CD4-positive, alpha-beta T cell (primary cell): Measurements from ENCODE around the gene ULK4. TPM values are rescaled to one million over a fixed set of nuclear protein-coding genes. Genes with fewer than 3 reads are reported as not detected.

Experiments used
- ATAC-seq: fragments of 200-7000 bp; cut with Tn5 transposase; one replicate; pipeline ENCODE4 v1.10.0; 2022; ENCODE audit warnings: mild to moderate bottlenecking; ENCODE audit not compliant: poor library complexity
- CTCF ChIA-PET: fragments of 350-600 bp; sonication (Branson Sonifier 250); formaldehyde crosslinking; loops from one replicate; lab custom pipeline; 2021; ENCODE audit warnings: antibody characterized with exemption, inconsistent platforms; lab: Charles Lee
- POLR2A ChIA-PET: fragments of 350-600 bp; sonication (Branson Sonifier 250); formaldehyde crosslinking; loops from one replicate; lab custom pipeline; 2021; ENCODE audit warnings: antibody characterized with exemption, inconsistent platforms; lab: Charles Lee
- DNase-seq, 14 experiments: peaks; one replicate each; pipeline ENCODE4 v3.0.0-alpha.2; 2013 to 2020; ENCODE audit warnings: mixed read lengths in 2 of 14
- H3K27ac ChIP-seq, 2 donors: one replicate each; pipeline versions ENCODE4 v1.5.1 to v1.7.0; 2013; ENCODE audit warnings: low read length in 2 of 2, low read depth in 1 of 2, mild to moderate bottlenecking in 1 of 2
- H3K27me3 ChIP-seq, 2 experiments: 1 replicate in 1 of 2; 2 replicates in 1 of 2; pipeline versions ENCODE4 v1.6.1 to v1.7.0; 2013; ENCODE audit warnings: low read length in 2 of 2, control low read depth in 1 of 2, mild to moderate bottlenecking in 1 of 2, moderate library complexity in 1 of 2; ENCODE audit not compliant: insufficient read depth in 2 of 2, control insufficient read depth in 1 of 2
- H3K36me3 ChIP-seq: one replicate; pipeline ENCODE4 v1.6.1; 2013; ENCODE audit warnings: low read length, control low read depth; ENCODE audit not compliant: insufficient read depth
- H3K4me1 ChIP-seq: one replicate; pipeline ENCODE4 v1.6.1; 2013; ENCODE audit warnings: low read length, control low read depth; ENCODE audit not compliant: insufficient read depth
- H3K4me3 ChIP-seq: one replicate; pipeline ENCODE4 v1.5.1; 2013; ENCODE audit warnings: mild to moderate bottlenecking, low read length, moderate library complexity
- H3K9me3 ChIP-seq, 2 experiments: 1 replicate in 1 of 2; 2 replicates in 1 of 2; pipeline versions ENCODE4 v1.6.1 to v1.7.0; 2013; ENCODE audit warnings: low read length in 2 of 2, mild to moderate bottlenecking in 2 of 2, control low read depth in 1 of 2, moderate library complexity in 1 of 2; ENCODE audit not compliant: control insufficient read depth in 1 of 2, insufficient read depth in 1 of 2
- H3K27ac Mint-ChIP-seq: one replicate; pipeline ENCODE4 v1.8.0; 2020; ENCODE audit warnings: mixed read lengths
- H3K27me3 Mint-ChIP-seq: one replicate; pipeline ENCODE4 v1.8.0; 2021; ENCODE audit warnings: mixed read lengths
- H3K36me3 Mint-ChIP-seq: one replicate; pipeline ENCODE4 v1.8.0; 2021; ENCODE audit warnings: low read depth, mixed read lengths
- H3K4me1 Mint-ChIP-seq: one replicate; pipeline ENCODE4 v1.8.0; 2021; ENCODE audit warnings: low read depth, mixed read lengths
- H3K4me3 Mint-ChIP-seq: one replicate; pipeline ENCODE4 v1.8.0; 2020; ENCODE audit warnings: mild to moderate bottlenecking, mixed read lengths
- H3K9me3 Mint-ChIP-seq: one replicate; pipeline ENCODE4 v1.8.0; 2020; ENCODE audit warnings: mixed read lengths
- intact Hi-C, 2 experiments: fragments of 100-400 bp; cut with DNase I in 1 of 2; cut with micrococcal nuclease in 1 of 2; formaldehyde crosslinking; loops; one replicate each; pipeline versions ENCODE4 v1.15.1 to v1.9.0; 2023 to 2025; cut with DNase I, micrococcal nuclease
- total RNA-seq, 174 experiments: library from RNA in 2 of 174; stranded (reverse) in 2 of 174; gene quantifications; one replicate each; pipeline ENCODE4 v1.2.3 and lab custom pipeline; 2021 to 2026
- TF ChIP-seq, protein P1 (sequence below): fragments of 200-600 bp; IDR thresholded peaks from one replicate; pipeline ENCODE4 v1.8.0; 2022; ENCODE audit warnings: antibody characterized with exemption, mild to moderate bottlenecking

ULK4 gene
- total RNA-seq, 2 experiments from 2014 or later: 23.8 to 28.6 TPM

DNA sequence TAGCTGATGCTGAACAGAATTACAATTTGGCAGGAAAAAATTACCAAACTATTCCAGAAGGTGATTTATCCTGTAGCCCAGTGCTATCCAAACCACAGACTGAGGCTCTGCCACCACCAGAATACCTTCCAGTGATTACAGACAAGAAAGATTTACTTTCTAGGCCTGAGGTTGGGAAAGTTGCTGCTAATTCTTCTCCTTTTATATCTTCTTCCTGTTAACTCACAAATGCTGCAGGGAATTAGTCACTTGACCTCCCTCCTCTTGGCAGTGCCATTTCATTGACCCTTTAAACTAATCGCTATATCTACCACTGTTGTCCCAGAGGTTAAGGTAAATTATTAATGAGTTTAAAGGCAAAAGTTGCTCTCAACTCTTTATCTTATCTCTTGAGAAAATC is 644.2 kb downstream of the ULK4 start:
- H3K9me3 Mint-ChIP-seq: no peaks in the 10 kb centered on the region
- Histone ChIP-seq H3K4me1 (no peaks in the 10 kb centered on the region), H3K36me3 (no peaks in the 10 kb centered on the region), H3K27ac (no peak overlapping the region), H3K4me3 (no peak overlapping the region), H3K27me3 (no peaks in the 10 kb centered on the region), H3K9me3 (no peaks in the 10 kb centered on the region)
- no peak overlapping the region for H3K27ac Mint-ChIP-seq
- POLR2A ChIA-PET: no interaction called here
- no peak for DNase-seq
- no peaks in the 10 kb centered on the region for H3K4me1 Mint-ChIP-seq
- H3K27me3 Mint-ChIP-seq: no peaks in the 10 kb centered on the region
- no peaks in the 10 kb centered on the region for H3K36me3 Mint-ChIP-seq
- intact Hi-C loops: no loop called here
- H3K4me3 Mint-ChIP-seq: no peak overlapping the region
- no peak for ATAC-seq
- CTCF ChIA-PET: no interaction called here
- TF ChIP-seq, protein P1, sequence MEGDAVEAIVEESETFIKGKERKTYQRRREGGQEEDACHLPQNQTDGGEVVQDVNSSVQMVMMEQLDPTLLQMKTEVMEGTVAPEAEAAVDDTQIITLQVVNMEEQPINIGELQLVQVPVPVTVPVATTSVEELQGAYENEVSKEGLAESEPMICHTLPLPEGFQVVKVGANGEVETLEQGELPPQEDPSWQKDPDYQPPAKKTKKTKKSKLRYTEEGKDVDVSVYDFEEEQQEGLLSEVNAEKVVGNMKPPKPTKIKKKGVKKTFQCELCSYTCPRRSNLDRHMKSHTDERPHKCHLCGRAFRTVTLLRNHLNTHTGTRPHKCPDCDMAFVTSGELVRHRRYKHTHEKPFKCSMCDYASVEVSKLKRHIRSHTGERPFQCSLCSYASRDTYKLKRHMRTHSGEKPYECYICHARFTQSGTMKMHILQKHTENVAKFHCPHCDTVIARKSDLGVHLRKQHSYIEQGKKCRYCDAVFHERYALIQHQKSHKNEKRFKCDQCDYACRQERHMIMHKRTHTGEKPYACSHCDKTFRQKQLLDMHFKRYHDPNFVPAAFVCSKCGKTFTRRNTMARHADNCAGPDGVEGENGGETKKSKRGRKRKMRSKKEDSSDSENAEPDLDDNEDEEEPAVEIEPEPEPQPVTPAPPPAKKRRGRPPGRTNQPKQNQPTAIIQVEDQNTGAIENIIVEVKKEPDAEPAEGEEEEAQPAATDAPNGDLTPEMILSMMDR: no peak

DNA sequence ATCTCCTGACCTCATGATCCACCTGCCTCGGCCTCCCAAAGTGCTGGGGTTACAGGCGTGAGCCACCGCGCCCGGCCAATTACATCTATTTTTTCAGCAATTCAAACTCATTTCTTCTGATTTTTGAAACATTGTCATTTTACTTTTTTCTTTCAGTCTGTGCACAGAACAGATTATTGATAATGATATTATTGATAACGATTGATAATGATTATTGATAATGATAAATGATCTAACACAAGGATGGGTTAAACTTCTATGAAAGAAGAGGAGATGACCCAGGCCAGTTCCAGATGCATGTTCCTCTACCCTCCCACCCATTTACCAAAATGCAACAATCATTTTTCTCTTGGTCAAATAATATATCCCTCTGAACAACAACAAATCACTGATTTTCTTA is 644.6 kb downstream of the ULK4 start:
- H3K9me3 ChIP-seq: no peaks in the 10 kb centered on the region
- H3K27ac Mint-ChIP-seq: no peak overlapping the region
- no peak overlapping the region for H3K4me3 ChIP-seq
- H3K4me1 Mint-ChIP-seq: no peaks in the 10 kb centered on the region
- ATAC-seq: no peak
- H3K9me3 Mint-ChIP-seq: no peaks in the 10 kb centered on the region
- no peak for DNase-seq
- intact Hi-C loops: no loop called here
- ChIA-PET CTCF (no interaction called here), POLR2A (no interaction called here)
- H3K36me3 ChIP-seq: no peaks in the 10 kb centered on the region
- no peaks in the 10 kb centered on the region for H3K27me3 ChIP-seq
- H3K4me3 Mint-ChIP-seq: no peak overlapping the region
- no peaks in the 10 kb centered on the region for H3K27me3 Mint-ChIP-seq
- no peaks in the 10 kb centered on the region for H3K36me3 Mint-ChIP-seq
- H3K4me1 ChIP-seq: no peaks in the 10 kb centered on the region
- H3K27ac ChIP-seq: no peak overlapping the region
- TF ChIP-seq, protein P1: no peak

DNA sequence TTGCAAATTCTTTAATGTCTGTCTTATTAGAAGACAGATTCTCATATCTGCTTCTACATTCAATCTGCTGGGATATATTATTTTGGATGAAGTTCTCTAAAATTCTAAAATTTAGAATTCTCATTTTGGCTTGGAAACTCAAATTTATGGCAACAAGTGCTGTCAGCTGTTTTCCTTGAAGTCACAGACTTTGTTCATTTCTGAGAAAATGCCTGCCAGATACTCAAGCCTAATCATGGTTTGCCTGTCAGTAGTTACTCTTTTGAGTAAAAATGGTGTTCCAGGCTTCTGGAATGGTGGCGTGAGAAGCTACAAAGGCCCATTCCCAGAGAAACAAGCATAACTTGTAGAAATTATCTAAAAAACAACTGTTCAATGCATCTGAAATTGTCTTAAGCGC is 646.8 kb downstream of the ULK4 start:
- H3K9me3 ChIP-seq: no peaks in the 10 kb centered on the region
- no peaks in the 10 kb centered on the region for H3K27me3 Mint-ChIP-seq
- H3K9me3 Mint-ChIP-seq: no peaks in the 10 kb centered on the region
- no peak overlapping the region for H3K4me3 ChIP-seq
- no peak overlapping the region for H3K4me3 Mint-ChIP-seq
- no peak for DNase-seq
- POLR2A ChIA-PET: no interaction called here
- TF ChIP-seq, protein P1: no peak
- H3K36me3 Mint-ChIP-seq: no peaks in the 10 kb centered on the region
- no peak overlapping the region for H3K27ac Mint-ChIP-seq
- no peaks in the 10 kb centered on the region for H3K4me1 ChIP-seq
- H3K27ac ChIP-seq: no peak overlapping the region
- CTCF ChIA-PET: no interaction called here
- ATAC-seq: no peak
- no peaks in the 10 kb centered on the region for H3K4me1 Mint-ChIP-seq
- intact Hi-C loops: no loop called here
- H3K36me3 ChIP-seq: no peaks in the 10 kb centered on the region
- H3K27me3 ChIP-seq: no peaks in the 10 kb centered on the region
